HG03575 (cell line): ENCODE measurements around the gene MAP3K14.
"Not testable (repeated sequence)": the region's sequence is repeated elsewhere in the genome, so short reads cannot be mapped to it uniquely, and the experiment has no call there.

ENCODE experiments used
- ATAC-seq: cut with Tn5 transposase; IDR thresholded peaks from one replicate; pipeline ENCODE4 v1.9.1; 2021; ENCODE audit not compliant: unreplicated experiment, insufficient number of reproducible peaks, low FRiP score; ENCODE audit errors: extremely low read depth

MAP3K14 gene

DNA sequence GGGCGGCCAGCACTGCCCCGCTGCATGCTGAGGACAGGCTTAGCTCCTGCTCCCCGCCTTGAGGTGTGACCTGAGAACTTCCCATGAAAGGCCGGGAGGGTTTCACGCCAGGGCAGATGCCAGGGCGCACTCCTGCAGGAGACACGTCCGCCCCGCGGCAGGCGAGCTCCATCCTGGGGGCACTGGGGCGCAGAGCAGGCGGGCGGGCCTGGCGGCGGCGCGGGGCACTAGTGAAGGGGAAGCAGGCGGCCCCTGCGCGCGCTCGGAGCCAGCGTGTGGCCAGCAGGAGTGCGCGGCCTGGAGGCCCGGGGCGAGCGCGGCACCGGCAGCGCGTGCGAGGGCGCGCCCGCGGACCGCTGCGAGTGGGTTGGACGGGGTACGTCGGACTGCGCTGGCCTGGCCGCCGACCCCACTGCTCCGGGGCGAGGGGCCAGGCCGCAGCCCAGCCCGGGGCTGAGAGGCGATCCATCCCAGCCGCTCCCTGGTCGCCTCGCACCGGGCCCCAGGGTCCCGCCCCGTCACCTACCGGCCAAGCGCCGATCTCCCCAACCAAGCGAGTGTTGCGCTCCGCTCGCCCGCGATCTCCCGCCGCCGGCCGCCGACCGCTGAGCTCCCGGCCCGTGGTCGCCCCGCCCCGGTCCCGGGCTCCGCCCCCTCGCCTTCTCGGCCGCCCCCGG, at the start of gene MAP3K14:
MAP3K14 (minus strand) TSS at position 587 of the 677 bp plus-strand sequence. CDS start 26,275 bp downstream, outside the sequence.
- peak; percentile 1 for ATAC-seq

- ATAC-seq, result no peak
Observed at GRCh38 chr17:45366049-45366448, 49.2 kb upstream of the MAP3K14 start.

DNA sequence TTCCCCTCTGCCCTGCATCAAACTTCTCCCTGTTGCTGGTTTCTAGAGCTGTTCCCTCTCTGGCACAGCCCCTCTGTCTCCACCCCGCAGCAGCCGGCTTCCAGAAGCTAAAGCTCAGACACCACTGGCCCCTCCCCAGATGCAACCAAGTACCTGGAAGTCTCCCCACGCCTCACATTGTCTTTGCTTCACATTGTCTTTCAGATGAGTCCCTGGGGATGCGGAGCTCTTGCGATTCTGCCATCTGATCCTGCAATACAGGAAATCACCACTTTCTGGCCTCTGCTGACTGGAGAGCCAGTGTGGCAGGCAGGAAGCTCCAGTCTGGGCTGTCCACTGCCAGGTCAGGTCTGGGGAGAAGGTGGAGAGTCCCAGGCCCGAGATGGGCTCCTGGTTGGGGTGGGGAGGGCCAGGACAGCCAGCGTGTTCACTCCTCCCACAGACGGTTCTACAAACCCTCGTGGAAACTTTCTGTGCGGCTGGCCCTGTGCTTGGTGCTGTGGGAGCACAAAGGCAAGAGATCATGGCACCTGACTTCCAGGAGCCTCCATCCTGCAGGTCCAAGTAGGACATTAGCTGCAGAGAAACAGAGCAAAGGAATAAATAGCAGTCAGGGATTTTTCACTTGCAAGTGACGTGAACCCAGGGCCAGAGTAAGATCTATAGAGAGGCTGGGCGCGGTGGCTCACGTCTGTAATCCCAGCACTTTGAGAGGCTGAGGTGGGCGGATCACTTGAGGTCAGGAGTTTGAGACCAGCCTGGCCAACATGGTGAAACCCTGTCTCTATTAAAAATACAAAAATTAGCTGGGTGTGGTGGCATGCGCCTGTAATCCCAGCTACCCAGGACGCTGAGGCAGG, 47.9 kb upstream of the MAP3K14 start:
- no peak for ATAC-seq

- ATAC-seq, result no peak
Observed at GRCh38 chr17:45363498-45363897, 46.7 kb upstream of the MAP3K14 start.

DNA sequence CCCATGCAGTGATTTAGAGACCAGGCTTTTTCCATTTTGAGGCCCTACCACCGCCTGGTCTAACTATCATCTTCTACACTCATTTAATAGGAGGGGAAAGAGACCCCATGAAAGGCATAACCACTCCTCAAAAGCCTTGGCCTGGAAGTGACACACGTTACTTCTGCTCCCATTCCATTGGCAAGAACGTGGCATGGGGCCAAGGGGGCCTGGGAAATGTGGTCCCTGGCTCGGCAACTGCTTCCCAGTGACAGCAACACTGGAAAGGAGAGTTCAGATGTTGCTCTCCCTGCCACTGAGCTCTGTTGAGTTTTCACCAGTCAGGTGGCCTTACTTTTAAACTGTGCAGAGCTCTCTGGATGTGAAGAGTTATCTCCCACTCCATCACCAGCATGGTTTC, 45.2 kb upstream of the MAP3K14 start:
- no peak for ATAC-seq

- no peak for ATAC-seq
Observed at GRCh38 chr17:45361451-45361850, 44.6 kb upstream of the MAP3K14 start.

DNA sequence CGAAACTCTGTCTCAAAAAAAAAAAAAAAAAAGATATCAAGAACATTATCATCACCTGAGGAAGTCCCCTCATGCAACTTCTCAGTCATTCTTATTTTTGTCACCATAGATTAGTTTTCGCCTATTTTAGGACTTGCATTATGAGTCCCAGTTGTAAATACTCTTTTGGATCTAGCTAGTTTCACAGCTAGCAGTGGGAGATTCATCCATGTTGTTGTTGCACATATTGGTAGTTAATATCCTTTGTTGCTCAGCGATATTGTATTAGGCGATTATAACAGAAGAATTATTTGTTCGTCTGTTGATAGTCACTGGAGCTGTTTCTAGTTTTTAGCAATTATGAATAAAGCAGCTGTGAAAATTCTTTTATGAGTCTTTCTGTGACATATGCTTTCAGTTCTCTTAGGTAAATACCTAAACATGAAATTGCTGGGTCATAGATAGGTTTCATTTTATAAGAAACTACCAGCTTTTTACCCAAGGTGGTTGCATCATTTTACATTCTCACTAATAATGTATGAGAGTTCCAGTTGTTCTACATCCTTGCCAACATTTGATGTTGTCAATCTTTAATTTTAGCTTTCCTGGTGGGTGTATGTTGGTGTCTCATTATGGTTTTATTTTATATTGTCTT, 40.7 kb upstream of the MAP3K14 start:
- ATAC-seq, result no peak

GRCh38 chr17:45355087-45355486, 38.3 kb upstream of the MAP3K14 start:
- ATAC-seq, result no peak

GRCh38 chr17:45353043-45353442, 36.2 kb upstream of the MAP3K14 start:
- ATAC-seq, result no peak

- no peak for ATAC-seq
Observed at GRCh38 chr17:45351831-45352230, 35.0 kb upstream of the MAP3K14 start.

DNA sequence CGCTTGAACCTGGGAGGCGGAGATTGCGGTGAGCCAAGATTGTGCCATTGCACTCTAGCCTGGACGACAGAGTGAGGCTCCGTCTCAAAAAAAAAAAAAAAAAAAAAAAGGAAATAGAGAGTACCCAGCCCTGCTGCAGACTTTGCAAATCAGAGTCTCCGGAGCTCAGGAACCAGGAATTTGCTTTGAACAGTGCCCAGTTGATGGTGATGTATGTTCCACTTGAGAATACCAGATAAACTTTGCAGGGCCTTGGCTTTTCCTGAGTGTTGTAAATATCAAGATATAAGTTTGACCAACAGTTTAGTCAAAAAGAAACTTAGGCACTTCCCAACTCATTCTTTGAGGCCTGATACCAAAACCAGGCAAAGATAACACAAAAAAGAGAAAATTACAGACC, 30.6 kb upstream of the MAP3K14 start:
- no peak for ATAC-seq

GRCh38 chr17:45346216-45347015, 29.6 kb upstream of the MAP3K14 start:
- ATAC-seq, result no peak

- no peak for ATAC-seq
Observed at GRCh38 chr17:45345554-45346215, 28.9 kb upstream of the MAP3K14 start.

DNA sequence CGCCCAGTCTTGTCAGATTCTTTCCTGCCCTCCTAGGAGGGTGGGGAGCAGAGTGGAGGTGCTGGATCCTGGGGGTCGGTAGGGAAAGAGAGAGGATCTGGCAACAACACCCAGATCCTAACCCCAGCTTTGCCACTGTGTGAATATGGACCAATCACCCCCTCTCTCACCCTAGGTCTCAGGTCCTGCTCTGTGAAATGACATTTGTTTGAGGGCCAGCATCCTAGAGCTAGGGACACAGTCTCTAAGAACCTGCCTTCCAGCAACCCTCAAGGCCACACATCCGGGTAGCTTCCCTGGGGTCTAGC, 28.4 kb upstream of the MAP3K14 start:
- no peak for ATAC-seq

GRCh38 chr17:45343967-45344664, 27.3 kb upstream of the MAP3K14 start:
- not testable (repeated sequence) for ATAC-seq

DNA sequence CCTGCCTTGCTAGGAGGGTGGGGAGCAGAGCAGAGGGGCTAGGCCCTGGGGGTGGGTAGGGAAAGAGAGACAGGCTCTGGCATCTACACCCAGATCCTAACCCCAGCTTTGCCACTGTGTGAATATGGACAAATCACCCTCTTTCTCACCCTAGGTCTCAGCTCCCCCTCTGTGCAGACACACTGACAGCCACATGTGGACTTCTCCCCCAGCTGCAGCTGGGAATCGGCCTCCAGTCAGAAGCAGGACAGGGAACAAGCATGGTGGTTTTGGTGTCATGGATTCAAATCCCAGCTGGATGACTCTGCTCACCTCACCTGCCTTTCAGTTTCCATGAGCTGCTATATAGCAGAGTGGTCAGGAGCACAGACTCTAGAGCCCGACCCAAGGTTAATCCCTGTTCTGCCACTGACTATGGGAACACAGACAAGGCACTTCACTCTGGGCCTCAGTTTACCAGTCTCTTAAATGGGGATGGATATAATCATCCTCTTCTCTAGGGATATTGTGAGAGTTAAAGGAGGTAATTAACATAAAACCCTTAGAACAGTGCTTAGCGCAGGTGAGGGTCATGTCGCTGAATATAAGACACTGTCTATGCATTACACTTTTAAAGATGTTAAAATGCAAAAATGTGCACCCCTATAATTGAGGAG, 26.2 kb upstream of the MAP3K14 start:
- no peak for ATAC-seq

DNA sequence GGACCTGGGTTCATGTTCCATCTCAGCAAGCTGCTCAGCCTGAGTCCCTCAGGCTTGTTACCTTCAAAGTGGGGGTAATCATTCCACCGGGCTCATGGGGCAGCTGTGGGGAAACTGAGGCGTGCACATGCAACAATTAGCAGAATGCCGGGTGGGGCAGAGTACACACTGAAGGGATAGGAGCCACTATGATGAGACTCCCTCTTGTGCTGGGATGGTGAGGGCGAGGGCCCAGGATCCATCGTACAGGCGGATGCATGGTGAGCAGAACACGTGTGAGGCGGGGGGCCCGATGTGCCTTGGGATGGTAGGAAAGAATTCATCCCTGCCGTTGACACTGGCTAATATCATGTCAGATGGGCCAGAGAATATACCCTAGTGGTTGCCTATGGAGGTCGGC, 25.5 kb upstream of the MAP3K14 start:
- no peak for ATAC-seq
